Mesenchymal stem cell (in vitro differentiated cells and primary cell): Measurements from ENCODE around the gene NEUROD4.

Experiments
- DNase-seq: peaks from one replicate; pipeline ENCODE4 v3.0.0-alpha.2; 2013
- H2AFZ ChIP-seq: one replicate; pipeline ENCODE4 v1.6.1; 2013; ENCODE audit warnings: low read depth, mild to moderate bottlenecking, control low read depth, inconsistent platforms, low read length, moderate library complexity
- H2AK5ac ChIP-seq: 2 replicates; pipeline ENCODE4 v1.6.1; 2013; ENCODE audit warnings: low read length, moderate library complexity, mild to moderate bottlenecking, inconsistent platforms; ENCODE audit not compliant: severe bottlenecking
- H2BK120ac ChIP-seq: one replicate; pipeline ENCODE4 v1.6.1; 2013; ENCODE audit warnings: low read depth, mild to moderate bottlenecking, inconsistent platforms, low read length, moderate library complexity
- H2BK12ac ChIP-seq, 2 experiments: one replicate each; pipeline ENCODE4 v1.6.1; 2013; ENCODE audit warnings: inconsistent platforms in 2 of 2, low read length in 2 of 2, mild to moderate bottlenecking in 2 of 2, moderate library complexity in 2 of 2, control low read depth in 1 of 2
- H2BK15ac ChIP-seq: one replicate; pipeline ENCODE4 v1.6.1; 2013; ENCODE audit warnings: mild to moderate bottlenecking, low read depth, inconsistent platforms; ENCODE audit not compliant: poor library complexity, severe bottlenecking
- H2BK5ac ChIP-seq: 2 replicates; pipeline ENCODE4 v1.6.1; 2013; ENCODE audit warnings: low read depth, mild to moderate bottlenecking, low read length, control low read depth, inconsistent platforms; ENCODE audit not compliant: poor library complexity, severe bottlenecking
- H3K14ac ChIP-seq, 2 experiments: one replicate each; pipeline ENCODE4 v1.6.1; 2013; ENCODE audit warnings: inconsistent platforms in 2 of 2, low read length in 2 of 2, control low read depth in 1 of 2, mild to moderate bottlenecking in 1 of 2, moderate library complexity in 1 of 2
- H3K18ac ChIP-seq, 2 experiments: one replicate each; pipeline ENCODE4 v1.6.1; 2013; ENCODE audit warnings: inconsistent platforms in 2 of 2, low read length in 2 of 2, control low read depth in 1 of 2, low read depth in 1 of 2, mild to moderate bottlenecking in 1 of 2
- H3K23ac ChIP-seq, 2 experiments: one replicate each; pipeline ENCODE4 v1.6.1; 2013; ENCODE audit warnings: inconsistent platforms in 2 of 2, low read length in 2 of 2, mild to moderate bottlenecking in 2 of 2, moderate library complexity in 2 of 2, control low read depth in 1 of 2
- H3K27ac ChIP-seq: 2 replicates; pipeline ENCODE4 v1.5.1; 2013; ENCODE audit warnings: mild to moderate bottlenecking, moderate library complexity, low read length, control low read depth, inconsistent platforms; ENCODE audit not compliant: poor library complexity, severe bottlenecking
- H3K27me3 ChIP-seq, 2 experiments: 2 replicates each; pipeline versions ENCODE4 v1.6.1 to v1.7.0; 2013; ENCODE audit warnings: low read length in 2 of 2, mild to moderate bottlenecking in 2 of 2, moderate library complexity in 2 of 2, control low read depth in 1 of 2, inconsistent platforms in 1 of 2; ENCODE audit not compliant: control insufficient read depth in 1 of 2, insufficient read depth in 1 of 2
- H3K36me3 ChIP-seq, 2 experiments: 2 replicates each; pipeline versions ENCODE4 v1.6.1 to v1.7.0; 2013; ENCODE audit warnings: low read length in 2 of 2, control low read depth in 1 of 2, inconsistent platforms in 1 of 2, low read depth in 1 of 2, mild to moderate bottlenecking in 1 of 2; ENCODE audit not compliant: insufficient read depth in 2 of 2, control insufficient read depth in 1 of 2
- H3K4ac ChIP-seq, 2 experiments: one replicate each; pipeline ENCODE4 v1.6.1; 2013; ENCODE audit warnings: inconsistent platforms in 2 of 2, low read length in 2 of 2, mild to moderate bottlenecking in 2 of 2, moderate library complexity in 2 of 2, control low read depth in 1 of 2, low read depth in 1 of 2
- H3K4me1 ChIP-seq: 2 replicates; pipeline ENCODE4 v1.6.1; 2013; ENCODE audit warnings: low read depth, low read length, control low read depth; ENCODE audit not compliant: control insufficient read depth, insufficient read depth
- H3K4me2 ChIP-seq: 2 replicates; pipeline ENCODE4 v1.6.1; 2013; ENCODE audit warnings: low read length, mild to moderate bottlenecking, inconsistent platforms; ENCODE audit not compliant: poor library complexity, severe bottlenecking
- H3K4me3 ChIP-seq, 2 experiments: 2 replicates each; pipeline versions ENCODE4 v1.5.1 to v1.7.0; 2013; ENCODE audit warnings: low read length in 2 of 2, mild to moderate bottlenecking in 2 of 2, control low read depth in 1 of 2, low read depth in 1 of 2; ENCODE audit not compliant: insufficient read depth in 1 of 2
- H3K79me1 ChIP-seq: replicated peaks from 2 replicates; pipeline ENCODE4 v1.6.1; 2013; ENCODE audit warnings: mild to moderate bottlenecking, control low read depth, low read length, inconsistent platforms; ENCODE audit not compliant: poor library complexity, severe bottlenecking
- H3K9ac ChIP-seq: 2 replicates; pipeline ENCODE4 v1.7.0; 2013; ENCODE audit warnings: mild to moderate bottlenecking, low read length, moderate library complexity
- H3K9me3 ChIP-seq: 2 replicates; pipeline ENCODE4 v1.7.0; 2013; ENCODE audit warnings: mild to moderate bottlenecking, low read length; ENCODE audit not compliant: control insufficient read depth
- H4K8ac ChIP-seq: one replicate; pipeline ENCODE4 v1.6.1; 2013; ENCODE audit warnings: inconsistent platforms, mild to moderate bottlenecking, low read length, moderate library complexity
- H4K91ac ChIP-seq: one replicate; pipeline ENCODE4 v1.6.1; 2013; ENCODE audit warnings: mild to moderate bottlenecking, low read length, inconsistent platforms
- WGBS: methylation state at CpG from one replicate; pipeline ENCODE4 v1.1.7; 2013; ENCODE audit warnings: mixed read lengths; 5-methylcytosine and 5-hydroxymethylcytosine counted together

NEUROD4 gene

GRCh38 chr12:55049676-55050075, 29.9 kb downstream of the NEUROD4 start:
- H3K27ac ChIP-seq: no peak overlapping the region
- H2BK12ac ChIP-seq: no peak overlapping the region
- no peak overlapping the region for H2BK120ac ChIP-seq
- H3K36me3 ChIP-seq: no peaks in the 10 kb centered on the region
- no peak overlapping the region for H2AFZ ChIP-seq
- H3K4ac ChIP-seq: no peak overlapping the region
- peaks cover 0 to 3% of the 10 kb centered on the region in 2 experiments for H3K27me3 ChIP-seq
- H3K79me1 ChIP-seq: no peaks in the 10 kb centered on the region
- no peak overlapping the region for H3K9ac ChIP-seq
- no peaks in the 10 kb centered on the region for H3K9me3 ChIP-seq
- no peak overlapping the region for H3K23ac ChIP-seq
- H2BK5ac ChIP-seq: no peak overlapping the region
- H3K4me1 ChIP-seq: no peaks in the 10 kb centered on the region
- H3K4me2 ChIP-seq: no peak overlapping the region
- no peak overlapping the region for H3K4me3 ChIP-seq
- no peak overlapping the region for H4K91ac ChIP-seq
- no peak for DNase-seq
- H2BK15ac ChIP-seq: no peak overlapping the region
- no peak overlapping the region for H2AK5ac ChIP-seq
- no peak overlapping the region for H3K14ac ChIP-seq
- H4K8ac ChIP-seq: no peak overlapping the region
- H3K18ac ChIP-seq: no peak overlapping the region
- 90% methylated on average over 16 of the region's 16 CpGs for WGBS

- H3K14ac ChIP-seq: no peak overlapping the region
- H3K4me2 ChIP-seq: no peak overlapping the region
- H4K8ac ChIP-seq: no peak overlapping the region
- H2BK12ac ChIP-seq: no peak overlapping the region
- H3K9ac ChIP-seq: no peak overlapping the region
- no peak overlapping the region for H2AFZ ChIP-seq
- H2BK15ac ChIP-seq: no peak overlapping the region
- no peak for DNase-seq
- H3K18ac ChIP-seq: no peak overlapping the region
- no peak overlapping the region for H2BK120ac ChIP-seq
- H3K27me3 ChIP-seq: peaks cover 0 to 3% of the 10 kb centered on the region in 2 experiments
- no peak overlapping the region for H4K91ac ChIP-seq
- H3K4me1 ChIP-seq: no peaks in the 10 kb centered on the region
- H2BK5ac ChIP-seq: no peak overlapping the region
- no peaks in the 10 kb centered on the region for H3K9me3 ChIP-seq
- H3K4ac ChIP-seq: no peak overlapping the region
- H3K4me3 ChIP-seq: no peak overlapping the region
- H2AK5ac ChIP-seq: no peak overlapping the region
- 63% methylated on average over 7 of the region's 7 CpGs for WGBS
- no peaks in the 10 kb centered on the region for H3K36me3 ChIP-seq
- H3K27ac ChIP-seq: no peak overlapping the region
- H3K23ac ChIP-seq: no peak overlapping the region
- H3K79me1 ChIP-seq: no peaks in the 10 kb centered on the region
These were observed 31.6 kb downstream of the NEUROD4 start for GRCh38 chr12:55051197-55051947.

GRCh38 chr12:55057481-55057880, 37.7 kb downstream of the NEUROD4 start:
- Histone ChIP-seq H4K8ac (no peak overlapping the region), H3K9me3 (no peaks in the 10 kb centered on the region), H3K18ac (no peak overlapping the region), H3K9ac (no peak overlapping the region), H4K91ac (no peak overlapping the region), H3K4me2 (no peak overlapping the region), H2BK120ac (no peak overlapping the region), H3K4ac (no peak overlapping the region), H3K79me1 (no peaks in the 10 kb centered on the region), H3K14ac (no peak overlapping the region), H2BK15ac (no peak overlapping the region), H3K23ac (no peak overlapping the region), H3K36me3 (no peaks in the 10 kb centered on the region), H3K4me1 (no peaks in the 10 kb centered on the region), H3K27ac (no peak overlapping the region), H2AFZ (no peak overlapping the region), H2BK12ac (no peak overlapping the region), H3K4me3 (no peak overlapping the region), H3K27me3 (peaks cover 9 to 29% of the 10 kb centered on the region in 2 experiments), H2BK5ac (no peak overlapping the region), H2AK5ac (no peak overlapping the region)
- DNase-seq: no peak
- 46% methylated on average over 4 of the region's 5 CpGs for WGBS

DNA sequence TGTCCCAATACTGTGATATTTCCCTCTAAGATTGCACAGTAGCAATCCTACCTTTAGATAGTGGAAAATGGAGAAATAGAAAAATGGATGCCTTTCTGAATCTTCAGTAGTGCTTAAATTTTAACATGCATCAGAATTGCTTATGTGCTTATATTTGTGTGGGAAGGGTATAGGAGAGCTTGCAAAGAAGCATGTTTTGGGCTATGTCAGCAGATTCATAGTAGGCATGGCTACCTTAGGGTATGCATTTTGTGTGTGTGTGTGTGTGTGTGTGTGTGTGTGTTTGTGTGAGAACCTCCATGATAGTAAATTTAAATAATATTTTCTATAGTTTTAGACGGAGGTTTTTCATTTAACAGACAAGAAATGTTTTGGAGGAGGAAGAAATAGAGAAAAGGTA, 38.3 kb downstream of the NEUROD4 start:
- Histone ChIP-seq H2AK5ac (no peak overlapping the region), H3K4me2 (no peak overlapping the region), H4K91ac (no peak overlapping the region), H3K27me3 (peaks cover 9 to 33% of the 10 kb centered on the region in 2 experiments), H3K4me1 (no peaks in the 10 kb centered on the region), H2BK5ac (no peak overlapping the region), H2BK15ac (no peak overlapping the region), H3K9ac (no peak overlapping the region), H3K36me3 (no peaks in the 10 kb centered on the region), H2BK120ac (no peak overlapping the region), H2AFZ (no peak overlapping the region), H3K18ac (no peak overlapping the region), H2BK12ac (no peak overlapping the region), H3K23ac (no peak overlapping the region), H3K79me1 (no peaks in the 10 kb centered on the region), H3K9me3 (no peaks in the 10 kb centered on the region), H3K27ac (no peak overlapping the region), H3K14ac (no peak overlapping the region), H3K4me3 (no peak overlapping the region), H4K8ac (no peak overlapping the region), H3K4ac (no peak overlapping the region)
- 75% methylated on average over 1 of the region's 1 CpG for WGBS
- DNase-seq: no peak
